Effector memory CD4-positive, alpha-beta T cell (primary cell): ENCODE results near the gene SRGAP1.

Experiments
- DNase-seq, 3 donors: peaks; one replicate each; pipeline ENCODE4 v3.0.0-alpha.2; 2020
- H3K27ac ChIP-seq: 2 replicates; pipeline ENCODE4 v1.7.0; 2013; ENCODE audit warnings: mild to moderate bottlenecking, low read length, moderate library complexity; ENCODE audit not compliant: insufficient read depth, poor library complexity, severe bottlenecking
- H3K27me3 ChIP-seq: replicated peaks from 2 replicates; pipeline ENCODE4 v1.7.0; 2013; ENCODE audit warnings: mild to moderate bottlenecking, low read length; ENCODE audit not compliant: insufficient read depth, control insufficient read depth, poor library complexity, severe bottlenecking
- H3K36me3 ChIP-seq: 2 replicates; pipeline ENCODE4 v1.7.0; 2013; ENCODE audit warnings: mild to moderate bottlenecking, low read length, moderate library complexity; ENCODE audit not compliant: control insufficient read depth, insufficient read depth
- H3K4me1 ChIP-seq: 2 replicates; pipeline ENCODE4 v1.7.0; 2013; ENCODE audit warnings: low read length, mild to moderate bottlenecking; ENCODE audit not compliant: control insufficient read depth, insufficient read depth, poor library complexity, severe bottlenecking
- H3K4me3 ChIP-seq: 2 replicates; pipeline ENCODE4 v1.7.0; 2013; ENCODE audit warnings: low read length, low read depth, mild to moderate bottlenecking; ENCODE audit not compliant: insufficient read depth, poor library complexity, severe bottlenecking
- H3K9me3 ChIP-seq: 2 replicates; pipeline ENCODE4 v1.7.0; 2013; ENCODE audit warnings: mild to moderate bottlenecking, low read length, moderate library complexity; ENCODE audit not compliant: control insufficient read depth

SRGAP1 gene

GRCh38 chr12:63967358-63968145, 123.1 kb downstream of the SRGAP1 start:
- no peaks in the 10 kb centered on the region for H3K27me3 ChIP-seq
- no peaks in the 10 kb centered on the region for H3K9me3 ChIP-seq
- H3K4me3 ChIP-seq, result no peak overlapping the region
- no peak for DNase-seq
- H3K4me1 ChIP-seq, result no peaks in the 10 kb centered on the region
- H3K36me3 ChIP-seq, result no peaks in the 10 kb centered on the region
- H3K27ac ChIP-seq, result no peak overlapping the region

GRCh38 chr12:63968673-63969072, 124.2 kb downstream of the SRGAP1 start:
- Histone ChIP-seq H3K9me3 (no peaks in the 10 kb centered on the region), H3K4me3 (no peak overlapping the region), H3K27ac (no peak overlapping the region), H3K4me1 (no peaks in the 10 kb centered on the region), H3K27me3 (no peaks in the 10 kb centered on the region), H3K36me3 (no peaks in the 10 kb centered on the region)
- DNase-seq, result no peak

GRCh38 chr12:63976902-63977395, 132.4 kb downstream of the SRGAP1 start:
- Histone ChIP-seq H3K27me3 (no peaks in the 10 kb centered on the region), H3K4me3 (no peak overlapping the region), H3K36me3 (no peaks in the 10 kb centered on the region), H3K27ac (no peak overlapping the region), H3K9me3 (no peaks in the 10 kb centered on the region), H3K4me1 (no peaks in the 10 kb centered on the region)
- DNase-seq, result no peak

- H3K4me3 ChIP-seq, result no peak overlapping the region
- H3K4me1 ChIP-seq, result no peaks in the 10 kb centered on the region
- no peaks in the 10 kb centered on the region for H3K9me3 ChIP-seq
- H3K27ac ChIP-seq, result no peak overlapping the region
- no peaks in the 10 kb centered on the region for H3K27me3 ChIP-seq
- H3K36me3 ChIP-seq, result no peaks in the 10 kb centered on the region
- DNase-seq, result no peak
Measured at GRCh38 chr12:63977441-63977840, 132.9 kb downstream of the SRGAP1 start.

- Histone ChIP-seq H3K4me1 (no peaks in the 10 kb centered on the region), H3K27ac (no peak overlapping the region)
- DNase-seq, result no peak
Measured at GRCh38 chr12:63978519-63978918, 134.0 kb downstream of the SRGAP1 start.

GRCh38 chr12:63980211-63980610, 135.7 kb downstream of the SRGAP1 start:
- no peaks in the 10 kb centered on the region for H3K9me3 ChIP-seq
- no peaks in the 10 kb centered on the region for H3K36me3 ChIP-seq
- H3K4me3 ChIP-seq, result no peak overlapping the region
- H3K27me3 ChIP-seq, result no peaks in the 10 kb centered on the region
- no peaks in the 10 kb centered on the region for H3K4me1 ChIP-seq
- no peak for DNase-seq
- no peak overlapping the region for H3K27ac ChIP-seq

More at GRCh38 chr12:63978519-63978918, 134.0 kb downstream of the SRGAP1 start:
- Histone ChIP-seq H3K36me3 (no peaks in the 10 kb centered on the region), H3K4me3 (no peak overlapping the region), H3K27me3 (no peaks in the 10 kb centered on the region), H3K9me3 (no peaks in the 10 kb centered on the region)

- no peak for DNase-seq
- Histone ChIP-seq H3K36me3 (no peaks in the 10 kb centered on the region), H3K4me3 (no peak overlapping the region), H3K4me1 (no peaks in the 10 kb centered on the region), H3K27me3 (no peaks in the 10 kb centered on the region), H3K9me3 (no peaks in the 10 kb centered on the region), H3K27ac (no peak overlapping the region)
Measured at GRCh38 chr12:63981343-63981742, 136.8 kb downstream of the SRGAP1 start.

GRCh38 chr12:63982604-63983295, 138.2 kb downstream of the SRGAP1 start:
- no peak overlapping the region for H3K4me3 ChIP-seq
- no peaks in the 10 kb centered on the region for H3K4me1 ChIP-seq
- H3K27me3 ChIP-seq, result no peaks in the 10 kb centered on the region
- DNase-seq, result no peak
- no peaks in the 10 kb centered on the region for H3K9me3 ChIP-seq
- no peaks in the 10 kb centered on the region for H3K36me3 ChIP-seq
- no peak overlapping the region for H3K27ac ChIP-seq

- no peak for DNase-seq
- H3K36me3 ChIP-seq, result no peaks in the 10 kb centered on the region
- no peak overlapping the region for H3K27ac ChIP-seq
- H3K4me3 ChIP-seq, result no peak overlapping the region
- no peaks in the 10 kb centered on the region for H3K27me3 ChIP-seq
- H3K4me1 ChIP-seq, result no peaks in the 10 kb centered on the region
- no peaks in the 10 kb centered on the region for H3K9me3 ChIP-seq
Measured at GRCh38 chr12:63985456-63985855, 141.0 kb downstream of the SRGAP1 start.

- H3K4me3 ChIP-seq, result no peak overlapping the region
- H3K36me3 ChIP-seq, result no peaks in the 10 kb centered on the region
- H3K9me3 ChIP-seq, result no peaks in the 10 kb centered on the region
- no peaks in the 10 kb centered on the region for H3K4me1 ChIP-seq
- no peak for DNase-seq
- no peaks in the 10 kb centered on the region for H3K27me3 ChIP-seq
- H3K27ac ChIP-seq, result no peak overlapping the region
Measured at GRCh38 chr12:63985945-63986344, 141.4 kb downstream of the SRGAP1 start.
